WI38 (cell line): ENCODE results near the gene CFAP100.

Experiments used
- H3K4me3 ChIP-seq: 2 replicates; pipeline ENCODE4 v1.5.1; 2011; ENCODE audit warnings: low read depth, mild to moderate bottlenecking, control low read depth, low read length
- CTCF ChIP-seq: IDR thresholded peaks from 2 replicates; pipeline ENCODE4 v1.5.1; 2012; ENCODE audit warnings: low read depth, mild to moderate bottlenecking, control low read depth, low read length

The CFAP100 gene

GRCh38 chr3:126480206-126480605, 85.5 kb downstream of the CFAP100 start:
- TF ChIP-seq CTCF = no peak
- H3K4me3 ChIP-seq = no peak overlapping the region

GRCh38 chr3:126480861-126481260, 86.2 kb downstream of the CFAP100 start:
- TF ChIP-seq CTCF = no peak

GRCh38 chr3:126481808-126482502, 87.2 kb downstream of the CFAP100 start:
- TF ChIP-seq CTCF = no peak
- H3K4me3 ChIP-seq = no peak overlapping the region

More at GRCh38 chr3:126480861-126481260, 86.2 kb downstream of the CFAP100 start:
- H3K4me3 ChIP-seq = no peak overlapping the region

- no peak for TF ChIP-seq CTCF
Measured at GRCh38 chr3:126482503-126483255, 88.0 kb downstream of the CFAP100 start.

GRCh38 chr3:126483321-126483761, 88.6 kb downstream of the CFAP100 start:
- no peak for TF ChIP-seq CTCF
- no peak overlapping the region for H3K4me3 ChIP-seq

More at GRCh38 chr3:126482503-126483255, 88.0 kb downstream of the CFAP100 start:
- no peak overlapping the region for H3K4me3 ChIP-seq

GRCh38 chr3:126484148-126484547, 89.4 kb downstream of the CFAP100 start:
- TF ChIP-seq CTCF = no peak
- H3K4me3 ChIP-seq = no peak overlapping the region

GRCh38 chr3:126484662-126485061, 90.0 kb downstream of the CFAP100 start:
- no peak overlapping the region for H3K4me3 ChIP-seq

More at GRCh38 chr3:126484662-126485061, 90.0 kb downstream of the CFAP100 start:
- no peak for TF ChIP-seq CTCF
